Measurements from ENCODE around the gene CD58. TPM values are rescaled to one million over a fixed set of nuclear protein-coding genes. Genes with fewer than 3 reads are reported as not detected.
"Not testable (repeated sequence)": the region's sequence is repeated elsewhere in the genome, so short reads cannot be mapped to it uniquely, and the experiment has no call there.

Gene CD58
- polyA plus RNA-seq, 1 experiment, result 7.3 TPM

GRCh38 chr1:116595946-116596741 is 25.3 kb upstream of the CD58 start:
- DNase-seq (ENCODE audit: low read depth, low spot score); H3K27me3 ChIP-seq (ENCODE audit: control insufficient read depth, insufficient read depth, low read length); H3K9me3 ChIP-seq (ENCODE audit: control insufficient read depth, insufficient read depth, low read length); H3K27ac ChIP-seq (ENCODE audit: low read depth, low read length); H3K4me3 ChIP-seq (ENCODE audit: low read depth, low read length): not testable (repeated sequence)
- ChIA-PET POLR2A (interaction anchor here (0.6 kb wide), 1 partner anchor 26 kb away, joined by 3 read pairs; no protein-coding TSS in a partner anchor), CTCF (interaction anchor here (0.8 to 4.5 kb wide), 10 partner anchors 8 to 457 kb away, joined by 3 to 72 read pairs (median 4); no protein-coding TSS in a partner anchor)
- TF ChIP-seq, protein P1, sequence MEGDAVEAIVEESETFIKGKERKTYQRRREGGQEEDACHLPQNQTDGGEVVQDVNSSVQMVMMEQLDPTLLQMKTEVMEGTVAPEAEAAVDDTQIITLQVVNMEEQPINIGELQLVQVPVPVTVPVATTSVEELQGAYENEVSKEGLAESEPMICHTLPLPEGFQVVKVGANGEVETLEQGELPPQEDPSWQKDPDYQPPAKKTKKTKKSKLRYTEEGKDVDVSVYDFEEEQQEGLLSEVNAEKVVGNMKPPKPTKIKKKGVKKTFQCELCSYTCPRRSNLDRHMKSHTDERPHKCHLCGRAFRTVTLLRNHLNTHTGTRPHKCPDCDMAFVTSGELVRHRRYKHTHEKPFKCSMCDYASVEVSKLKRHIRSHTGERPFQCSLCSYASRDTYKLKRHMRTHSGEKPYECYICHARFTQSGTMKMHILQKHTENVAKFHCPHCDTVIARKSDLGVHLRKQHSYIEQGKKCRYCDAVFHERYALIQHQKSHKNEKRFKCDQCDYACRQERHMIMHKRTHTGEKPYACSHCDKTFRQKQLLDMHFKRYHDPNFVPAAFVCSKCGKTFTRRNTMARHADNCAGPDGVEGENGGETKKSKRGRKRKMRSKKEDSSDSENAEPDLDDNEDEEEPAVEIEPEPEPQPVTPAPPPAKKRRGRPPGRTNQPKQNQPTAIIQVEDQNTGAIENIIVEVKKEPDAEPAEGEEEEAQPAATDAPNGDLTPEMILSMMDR (IDR thresholded peaks at IDR 0.05; ENCODE audit: low read depth, low read length), result peak; percentile 52

GRCh38 chr1:116595065-116595840 is 24.4 kb upstream of the CD58 start:
- TF ChIP-seq, protein P1 (IDR thresholded peaks at IDR 0.05; ENCODE audit: low read depth, low read length), result peak; percentile 44
- POLR2A ChIA-PET, result interaction anchor here (0.6 kb wide), 1 partner anchor 25 kb away, joined by 3 read pairs; no protein-coding TSS in a partner anchor
- H3K4me3 ChIP-seq (ENCODE audit: low read depth, low read length); H3K27me3 ChIP-seq (ENCODE audit: control insufficient read depth, insufficient read depth, low read length); H3K9me3 ChIP-seq (ENCODE audit: control insufficient read depth, insufficient read depth, low read length); DNase-seq (ENCODE audit: low read depth, low spot score); H3K27ac ChIP-seq (ENCODE audit: low read depth, low read length): not testable (repeated sequence)
- CTCF ChIA-PET, result interaction anchor here (0.8 to 4.5 kb wide), 10 partner anchors 7 to 456 kb away, joined by 3 to 72 read pairs (median 4); no protein-coding TSS in a partner anchor

DNA sequence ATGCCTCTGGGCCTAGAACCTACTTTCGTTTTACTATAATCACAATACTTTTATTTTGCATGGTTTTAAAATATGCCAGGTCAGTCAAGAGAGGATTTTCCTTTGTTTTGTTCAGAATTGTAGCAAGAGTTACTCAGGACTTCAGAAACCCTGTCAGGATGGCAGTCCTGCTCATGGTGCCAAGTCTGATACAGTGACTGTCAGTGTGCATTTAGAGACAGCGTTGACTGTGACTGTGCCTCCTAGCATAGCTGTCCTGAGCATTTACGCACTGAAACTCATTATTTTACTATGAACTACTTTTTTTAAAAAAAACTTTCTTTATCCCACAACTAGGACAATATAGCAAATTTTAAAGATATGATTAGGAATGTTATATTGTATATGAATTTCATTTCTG is 23.2 kb upstream of the CD58 start:
- H3K27ac ChIP-seq (ENCODE audit: low read depth, low read length); H3K27me3 ChIP-seq (ENCODE audit: control insufficient read depth, insufficient read depth, low read length); DNase-seq (ENCODE audit: low read depth, low spot score); POLR2A ChIA-PET; H3K9me3 ChIP-seq (ENCODE audit: control insufficient read depth, insufficient read depth, low read length); H3K4me3 ChIP-seq (ENCODE audit: low read depth, low read length); CTCF ChIA-PET: not testable (repeated sequence)

- H3K4me3 ChIP-seq (ENCODE audit: low read depth, low read length); H3K9me3 ChIP-seq (ENCODE audit: control insufficient read depth, insufficient read depth, low read length); POLR2A ChIA-PET; DNase-seq (ENCODE audit: low read depth, low spot score); H3K27ac ChIP-seq (ENCODE audit: low read depth, low read length); CTCF ChIA-PET; H3K27me3 ChIP-seq (ENCODE audit: control insufficient read depth, insufficient read depth, low read length): not testable (repeated sequence)
Measured at GRCh38 chr1:116593401-116593800, 22.6 kb upstream of the CD58 start.

DNA sequence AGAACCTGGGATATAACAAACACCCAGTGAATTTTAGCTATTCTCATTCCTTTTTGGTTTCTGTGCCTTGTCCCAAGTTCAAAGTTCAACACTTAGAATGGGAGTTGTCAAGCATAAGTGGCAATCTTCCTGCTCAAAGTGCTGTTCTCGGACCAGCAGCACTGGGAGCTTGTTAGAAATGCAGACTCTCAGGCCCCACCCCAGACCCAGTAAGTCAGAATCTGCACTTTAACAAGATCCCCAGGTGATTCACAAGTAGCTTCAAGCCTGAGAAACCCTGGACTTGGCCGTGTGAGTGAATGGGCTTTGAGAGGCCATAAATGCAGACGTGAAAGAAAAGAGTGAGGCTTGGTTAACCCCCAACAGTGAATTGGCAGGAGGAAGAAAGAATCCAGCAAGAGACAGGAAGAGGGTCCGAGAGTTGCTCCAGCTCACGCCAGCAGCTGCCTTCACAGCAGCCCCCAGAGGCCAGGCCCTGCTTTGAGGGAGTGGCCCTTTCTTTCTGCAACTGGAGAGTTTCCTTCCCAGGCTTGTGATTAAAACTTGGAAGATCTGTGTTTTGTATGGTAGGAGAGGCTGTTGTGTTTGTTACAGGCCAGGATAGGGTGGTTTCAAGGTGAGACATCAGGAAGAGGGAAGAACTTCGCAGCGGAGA is 21.3 kb upstream of the CD58 start:
- DNase-seq (ENCODE audit: low read depth, low spot score); POLR2A ChIA-PET; H3K9me3 ChIP-seq (ENCODE audit: control insufficient read depth, insufficient read depth, low read length); H3K27ac ChIP-seq (ENCODE audit: low read depth, low read length); H3K27me3 ChIP-seq (ENCODE audit: control insufficient read depth, insufficient read depth, low read length); H3K4me3 ChIP-seq (ENCODE audit: low read depth, low read length): not testable (repeated sequence)
- CTCF ChIA-PET, result interaction anchor here (1.2 kb wide), 1 partner anchor 18 kb away, joined by 4 read pairs; no protein-coding TSS in a partner anchor

DNA sequence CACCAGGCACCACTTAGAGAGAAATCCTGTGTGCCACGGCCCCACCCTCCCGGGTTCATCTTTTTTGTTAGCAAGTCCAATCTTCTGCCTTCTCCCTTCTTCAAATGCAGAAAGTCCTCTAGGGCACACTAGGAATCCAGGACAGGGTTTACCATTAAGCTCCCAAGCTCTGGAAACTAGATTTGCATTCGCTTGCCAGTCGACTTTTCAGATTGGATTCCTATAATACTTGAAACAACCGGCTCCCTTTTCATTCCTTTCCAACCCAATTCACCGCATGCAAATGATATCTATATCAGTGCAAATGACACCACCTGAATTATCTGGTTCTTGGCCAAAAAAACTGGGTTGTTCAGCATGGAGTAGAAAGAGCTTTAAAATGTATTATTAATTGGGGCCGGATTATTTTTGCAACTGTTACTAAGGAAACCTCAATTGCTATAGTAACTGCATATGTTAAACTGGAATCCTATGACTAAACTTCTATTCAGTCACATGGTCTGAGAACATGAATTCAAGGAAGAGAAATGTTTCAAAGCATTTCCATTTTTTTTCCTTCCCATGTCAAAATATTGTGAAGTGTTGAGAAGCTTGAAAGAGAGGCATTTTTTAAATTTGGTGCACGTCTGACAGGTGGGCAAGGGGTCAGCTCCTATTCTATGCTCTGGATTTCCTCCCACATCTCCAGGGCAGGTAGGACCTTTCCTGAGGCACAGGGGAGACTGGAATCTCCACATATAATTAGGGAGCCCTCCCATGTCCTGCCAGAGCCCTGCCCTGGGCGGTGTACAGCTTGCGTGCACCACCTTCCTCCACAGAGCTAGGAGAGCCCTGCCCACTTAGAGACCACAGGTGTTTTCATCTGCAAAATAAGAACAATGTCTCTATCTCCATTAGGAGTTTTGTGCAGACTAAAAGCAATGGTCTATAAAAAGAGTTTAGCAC is 20.5 kb upstream of the CD58 start:
- H3K9me3 ChIP-seq (ENCODE audit: control insufficient read depth, insufficient read depth, low read length); H3K27me3 ChIP-seq (ENCODE audit: control insufficient read depth, insufficient read depth, low read length); H3K4me3 ChIP-seq (ENCODE audit: low read depth, low read length); DNase-seq (ENCODE audit: low read depth, low spot score); H3K27ac ChIP-seq (ENCODE audit: low read depth, low read length); POLR2A ChIA-PET: not testable (repeated sequence)
- CTCF ChIA-PET, result interaction anchor here (1.2 kb wide), 1 partner anchor 17 kb away, joined by 4 read pairs; no protein-coding TSS in a partner anchor

- H3K27ac ChIP-seq (ENCODE audit: low read depth, low read length); POLR2A ChIA-PET; H3K9me3 ChIP-seq (ENCODE audit: control insufficient read depth, insufficient read depth, low read length); H3K27me3 ChIP-seq (ENCODE audit: control insufficient read depth, insufficient read depth, low read length); DNase-seq (ENCODE audit: low read depth, low spot score); CTCF ChIA-PET; H3K4me3 ChIP-seq (ENCODE audit: low read depth, low read length): not testable (repeated sequence)
Measured at GRCh38 chr1:116590359-116591005, 19.7 kb upstream of the CD58 start.

GRCh38 chr1:116589101-116589735 is 18.4 kb upstream of the CD58 start:
- H3K9me3 ChIP-seq (ENCODE audit: control insufficient read depth, insufficient read depth, low read length); POLR2A ChIA-PET; H3K4me3 ChIP-seq (ENCODE audit: low read depth, low read length); CTCF ChIA-PET; H3K27ac ChIP-seq (ENCODE audit: low read depth, low read length); H3K27me3 ChIP-seq (ENCODE audit: control insufficient read depth, insufficient read depth, low read length); DNase-seq (ENCODE audit: low read depth, low spot score): not testable (repeated sequence)
